OCI-LY7 (cell line): ENCODE data around the gene ATP8B3.

ENCODE experiments used
- EZH2phosphoT487 ChIP-seq: fragments of 200-600 bp; sonication (generic); IDR thresholded peaks from 2 replicates; pipeline ENCODE4 v1.6.1; 2018; ENCODE audit warnings: low read depth, borderline replicate concordance, mild to moderate bottlenecking, mixed run types, antibody characterized with exemption, low read length, moderate library complexity, mixed read lengths
- TF ChIP-seq, protein P1 (sequence below): fragments of 200-600 bp; sonication (generic); conservative IDR thresholded peaks from 2 replicates; pipeline ENCODE4 v1.5.1; 2014; ENCODE audit warnings: mild to moderate bottlenecking, antibody characterized with exemption, low read length, moderate library complexity, mixed read lengths

DNA sequence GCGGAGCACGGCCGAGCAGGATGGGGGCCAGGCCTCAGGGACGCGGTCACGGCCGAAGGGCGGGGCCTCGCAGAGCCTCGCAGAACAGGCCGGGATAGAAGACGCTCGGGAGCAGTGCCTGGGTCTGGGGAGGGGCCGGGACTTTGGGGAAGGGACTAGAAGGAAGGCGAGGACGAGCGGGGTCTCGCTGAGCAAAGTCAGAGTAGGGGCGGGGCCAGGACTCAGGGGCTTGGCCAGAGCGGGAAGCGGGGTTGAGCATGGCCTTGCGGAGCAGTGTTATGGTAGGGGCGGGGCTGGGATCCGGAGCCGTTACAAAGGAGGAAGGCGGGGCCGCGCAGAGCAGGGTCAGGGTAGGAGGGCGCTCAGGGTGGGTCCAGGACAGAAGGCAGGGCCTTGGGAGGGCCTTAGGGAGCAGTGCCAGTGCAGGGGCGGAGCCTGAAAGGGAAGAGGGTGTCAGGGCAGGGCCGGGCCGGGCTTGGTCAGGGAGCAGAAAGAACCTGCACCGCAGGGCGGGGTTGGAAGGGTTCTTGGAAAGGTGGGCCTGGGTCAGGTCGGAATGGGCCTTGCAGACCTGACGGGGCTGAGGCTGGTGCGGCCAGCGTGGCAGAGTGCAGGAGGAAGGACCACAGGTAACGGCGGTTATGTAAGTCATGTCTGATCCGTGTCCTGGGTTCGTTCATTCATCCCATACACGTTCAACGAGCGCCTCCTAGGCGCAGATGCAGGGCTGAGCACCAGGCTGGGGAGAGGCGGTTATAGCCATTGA is 533 bp upstream of the ATP8B3 start:
- TF ChIP-seq, protein P1, sequence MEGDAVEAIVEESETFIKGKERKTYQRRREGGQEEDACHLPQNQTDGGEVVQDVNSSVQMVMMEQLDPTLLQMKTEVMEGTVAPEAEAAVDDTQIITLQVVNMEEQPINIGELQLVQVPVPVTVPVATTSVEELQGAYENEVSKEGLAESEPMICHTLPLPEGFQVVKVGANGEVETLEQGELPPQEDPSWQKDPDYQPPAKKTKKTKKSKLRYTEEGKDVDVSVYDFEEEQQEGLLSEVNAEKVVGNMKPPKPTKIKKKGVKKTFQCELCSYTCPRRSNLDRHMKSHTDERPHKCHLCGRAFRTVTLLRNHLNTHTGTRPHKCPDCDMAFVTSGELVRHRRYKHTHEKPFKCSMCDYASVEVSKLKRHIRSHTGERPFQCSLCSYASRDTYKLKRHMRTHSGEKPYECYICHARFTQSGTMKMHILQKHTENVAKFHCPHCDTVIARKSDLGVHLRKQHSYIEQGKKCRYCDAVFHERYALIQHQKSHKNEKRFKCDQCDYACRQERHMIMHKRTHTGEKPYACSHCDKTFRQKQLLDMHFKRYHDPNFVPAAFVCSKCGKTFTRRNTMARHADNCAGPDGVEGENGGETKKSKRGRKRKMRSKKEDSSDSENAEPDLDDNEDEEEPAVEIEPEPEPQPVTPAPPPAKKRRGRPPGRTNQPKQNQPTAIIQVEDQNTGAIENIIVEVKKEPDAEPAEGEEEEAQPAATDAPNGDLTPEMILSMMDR = peak; percentile 87
- TF ChIP-seq EZH2phosphoT487 = no peak
